Fibroblast of mammary gland (primary cell): Measurements from ENCODE around the gene DSG2.

Source experiments
- DNase-seq: peaks from one replicate; pipeline ENCODE4 v3.0.0-alpha.2; 2010; ENCODE audit warnings: low read depth
- H3K4me3 ChIP-seq: 2 replicates; pipeline ENCODE4 v1.5.1; 2011; ENCODE audit warnings: low read depth, mild to moderate bottlenecking, low read length, moderate library complexity; ENCODE audit not compliant: control insufficient read depth
- TF ChIP-seq, protein P1 (sequence below): conservative IDR thresholded peaks from 2 replicates; pipeline ENCODE4 v1.5.1; 2011; ENCODE audit warnings: low read depth, low read length, inconsistent platforms; ENCODE audit not compliant: control insufficient read depth, insufficient read depth

Gene DSG2

GRCh38 chr18:31573051-31573450, 75.1 kb downstream of the DSG2 start:
- no peak for DNase-seq
- TF ChIP-seq, protein P1, sequence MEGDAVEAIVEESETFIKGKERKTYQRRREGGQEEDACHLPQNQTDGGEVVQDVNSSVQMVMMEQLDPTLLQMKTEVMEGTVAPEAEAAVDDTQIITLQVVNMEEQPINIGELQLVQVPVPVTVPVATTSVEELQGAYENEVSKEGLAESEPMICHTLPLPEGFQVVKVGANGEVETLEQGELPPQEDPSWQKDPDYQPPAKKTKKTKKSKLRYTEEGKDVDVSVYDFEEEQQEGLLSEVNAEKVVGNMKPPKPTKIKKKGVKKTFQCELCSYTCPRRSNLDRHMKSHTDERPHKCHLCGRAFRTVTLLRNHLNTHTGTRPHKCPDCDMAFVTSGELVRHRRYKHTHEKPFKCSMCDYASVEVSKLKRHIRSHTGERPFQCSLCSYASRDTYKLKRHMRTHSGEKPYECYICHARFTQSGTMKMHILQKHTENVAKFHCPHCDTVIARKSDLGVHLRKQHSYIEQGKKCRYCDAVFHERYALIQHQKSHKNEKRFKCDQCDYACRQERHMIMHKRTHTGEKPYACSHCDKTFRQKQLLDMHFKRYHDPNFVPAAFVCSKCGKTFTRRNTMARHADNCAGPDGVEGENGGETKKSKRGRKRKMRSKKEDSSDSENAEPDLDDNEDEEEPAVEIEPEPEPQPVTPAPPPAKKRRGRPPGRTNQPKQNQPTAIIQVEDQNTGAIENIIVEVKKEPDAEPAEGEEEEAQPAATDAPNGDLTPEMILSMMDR: no peak
- no peak overlapping the region for H3K4me3 ChIP-seq

GRCh38 chr18:31574359-31574758, 76.4 kb downstream of the DSG2 start:
- TF ChIP-seq, protein P1: no peak
- no peak for DNase-seq
- no peak overlapping the region for H3K4me3 ChIP-seq

- TF ChIP-seq, protein P1: no peak
- no peak overlapping the region for H3K4me3 ChIP-seq
- DNase-seq: no peak
Measured at GRCh38 chr18:31575515-31576257, 77.7 kb downstream of the DSG2 start.

DNA sequence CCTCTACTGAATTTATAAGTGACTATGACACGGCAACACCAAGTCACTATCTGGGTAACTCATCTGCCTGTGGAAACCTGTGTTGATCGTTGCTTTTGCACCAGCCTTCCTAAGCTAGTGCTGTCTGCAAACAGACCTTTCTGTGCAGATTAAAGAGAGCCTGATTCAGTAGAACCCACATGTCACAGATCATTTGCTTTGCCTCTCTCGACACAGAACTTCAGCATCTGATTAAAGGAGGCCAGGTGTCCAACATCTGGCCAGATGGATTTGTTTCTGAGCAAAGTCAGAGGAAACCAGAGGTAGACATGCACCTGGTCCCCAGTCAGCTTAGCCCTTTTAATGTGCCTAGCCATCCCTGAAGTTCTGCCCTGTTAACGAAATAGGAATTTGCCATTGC, 78.7 kb downstream of the DSG2 start:
- no peak overlapping the region for H3K4me3 ChIP-seq
- DNase-seq: no peak
- TF ChIP-seq, protein P1: no peak

GRCh38 chr18:31577195-31577594, 79.2 kb downstream of the DSG2 start:
- no peak overlapping the region for H3K4me3 ChIP-seq
- DNase-seq: no peak
- TF ChIP-seq, protein P1: no peak

DNA sequence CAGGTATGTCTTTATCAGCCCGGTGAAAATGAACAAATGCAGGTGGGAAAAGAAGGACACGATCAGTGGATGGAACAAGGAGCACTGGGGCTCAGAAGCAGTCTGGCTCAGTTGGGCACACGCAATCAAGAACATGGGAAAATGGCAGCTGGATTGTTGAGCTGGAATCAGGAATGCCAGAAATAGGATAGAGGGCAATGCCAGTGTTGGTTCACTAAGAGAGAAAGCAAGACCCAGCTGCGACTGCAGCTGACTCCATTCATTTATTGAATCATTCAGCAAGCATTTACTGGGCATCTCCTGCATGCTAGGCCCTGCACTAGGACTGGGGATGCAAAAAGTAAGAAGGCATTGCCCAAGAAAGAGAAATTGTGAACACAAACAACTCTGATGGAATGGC, 80.1 kb downstream of the DSG2 start:
- no peak for DNase-seq
- no peak overlapping the region for H3K4me3 ChIP-seq
- TF ChIP-seq, protein P1: no peak
